Ascending aorta (tissue), 2 donors: ENCODE results near the gene BABAM2. TPM values are rescaled to one million over a fixed set of nuclear protein-coding genes. Genes with fewer than 3 reads are reported as not detected.

Experiments used
- DNase-seq, 2 donors: peaks; one replicate each; pipeline ENCODE4 v3.0.0-alpha.2; 2019; ENCODE audit warnings: low spot score in 2 of 2
- H3K27ac ChIP-seq, 2 donors: fragments of 200-600 bp; sonication (generic); one replicate each; pipeline ENCODE4 v1.5.1; 2016 to 2017; ENCODE audit warnings: mild to moderate bottlenecking in 1 of 2
- H3K27me3 ChIP-seq: fragments of 200-600 bp; sonication (generic); one replicate; pipeline ENCODE4 v1.5.1; 2017
- H3K36me3 ChIP-seq, 2 donors: fragments of 200-600 bp; sonication (generic); one replicate each; pipeline ENCODE4 v1.5.1; 2016
- H3K4me1 ChIP-seq, 2 donors: fragments of 200-600 bp; sonication (generic); one replicate each; pipeline ENCODE4 v1.5.1; 2016 to 2017; ENCODE audit warnings: mild to moderate bottlenecking in 1 of 2
- H3K4me3 ChIP-seq, 2 donors: fragments of 200-600 bp; sonication (generic); one replicate each; pipeline ENCODE4 v1.5.1; 2016 to 2017; ENCODE audit warnings: mild to moderate bottlenecking in 1 of 2
- H3K9me3 ChIP-seq, 2 donors: fragments of 200-600 bp; sonication (generic); one replicate each; pipeline ENCODE4 v1.5.1; 2016
- CTCF ChIP-seq, 3 experiments: fragments of 200-600 bp in 2 of 3; fragments of 450-650 bp in 1 of 3; sonication (generic) in 2 of 3; IDR thresholded peaks; one replicate each; pipeline ENCODE4 v1.5.1; 2016 to 2019; ENCODE audit warnings: antibody characterized with exemption in 3 of 3, mild to moderate bottlenecking in 1 of 3, moderate library complexity in 1 of 3
- intact Hi-C: fragments of 100-400 bp; cut with DNase I; formaldehyde crosslinking; loops from one replicate; pipeline ENCODE4 v1.15.1; 2023
- total RNA-seq: library from RNA; depleted of rRNA; stranded (reverse); fragments of >200 nt; gene quantifications from one replicate; pipeline ENCODE4 v1.1.0, GENCODE V29; 2016

The BABAM2 gene
- total RNA-seq, 1 donor from 2014 or later, result 19.6 TPM

DNA sequence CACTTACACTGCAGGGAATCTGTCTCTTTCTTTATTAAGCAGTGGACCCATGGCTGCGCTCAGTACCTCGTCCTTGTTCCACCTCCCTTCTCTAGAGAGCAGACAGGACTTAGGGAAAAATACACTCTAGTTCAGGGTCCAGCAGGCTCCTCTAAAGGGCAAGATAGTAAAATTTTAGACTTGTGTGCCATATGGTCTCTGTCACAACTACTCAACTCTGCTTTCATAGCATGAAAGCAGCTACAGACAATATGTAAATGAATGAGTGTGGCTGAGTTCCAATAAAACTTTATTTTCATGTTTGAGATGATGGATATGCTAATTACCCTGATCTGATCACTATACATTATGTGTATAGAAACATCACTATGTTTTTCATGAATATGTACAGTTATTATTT lies 163.1 kb downstream of the BABAM2 start:
- Histone ChIP-seq H3K4me1 (no peaks in the 10 kb centered on the region), H3K4me3 (no peak overlapping the region), H3K36me3 (no peaks in the 10 kb centered on the region), H3K27me3 (no peaks in the 10 kb centered on the region), H3K27ac (no peak overlapping the region), H3K9me3 (no peaks in the 10 kb centered on the region)
- DNase-seq, result no peak
- intact Hi-C loops, result no loop called here
- no peak for TF ChIP-seq CTCF (IDR thresholded peaks at IDR 0.05)

DNA sequence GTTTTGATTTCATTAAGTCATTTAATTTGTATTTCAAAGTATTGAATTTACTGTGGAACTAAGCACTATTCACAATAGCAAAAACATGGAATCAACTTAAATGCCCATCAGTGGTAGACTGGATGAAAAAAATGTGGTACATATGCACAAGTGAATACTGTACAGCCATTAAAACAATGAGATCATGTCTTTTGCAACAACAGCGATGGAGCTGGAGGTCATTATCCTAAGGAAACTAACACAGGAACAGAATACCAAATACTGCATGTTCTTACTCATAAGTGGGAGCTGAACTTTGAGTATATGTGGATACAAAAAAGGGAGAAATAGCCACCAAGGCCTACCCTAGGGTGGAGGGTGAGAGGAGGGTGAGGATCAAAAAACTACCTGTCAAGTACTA lies 164.4 kb downstream of the BABAM2 start:
- H3K36me3 ChIP-seq, result no peaks in the 10 kb centered on the region
- no peaks in the 10 kb centered on the region for H3K27me3 ChIP-seq
- no peaks in the 10 kb centered on the region for H3K4me1 ChIP-seq
- TF ChIP-seq CTCF (IDR thresholded peaks at IDR 0.05), result no peak
- DNase-seq, result no peak
- intact Hi-C loops, result no loop called here
- no peak overlapping the region for H3K27ac ChIP-seq
- no peaks in the 10 kb centered on the region for H3K9me3 ChIP-seq
- H3K4me3 ChIP-seq, result no peak overlapping the region

DNA sequence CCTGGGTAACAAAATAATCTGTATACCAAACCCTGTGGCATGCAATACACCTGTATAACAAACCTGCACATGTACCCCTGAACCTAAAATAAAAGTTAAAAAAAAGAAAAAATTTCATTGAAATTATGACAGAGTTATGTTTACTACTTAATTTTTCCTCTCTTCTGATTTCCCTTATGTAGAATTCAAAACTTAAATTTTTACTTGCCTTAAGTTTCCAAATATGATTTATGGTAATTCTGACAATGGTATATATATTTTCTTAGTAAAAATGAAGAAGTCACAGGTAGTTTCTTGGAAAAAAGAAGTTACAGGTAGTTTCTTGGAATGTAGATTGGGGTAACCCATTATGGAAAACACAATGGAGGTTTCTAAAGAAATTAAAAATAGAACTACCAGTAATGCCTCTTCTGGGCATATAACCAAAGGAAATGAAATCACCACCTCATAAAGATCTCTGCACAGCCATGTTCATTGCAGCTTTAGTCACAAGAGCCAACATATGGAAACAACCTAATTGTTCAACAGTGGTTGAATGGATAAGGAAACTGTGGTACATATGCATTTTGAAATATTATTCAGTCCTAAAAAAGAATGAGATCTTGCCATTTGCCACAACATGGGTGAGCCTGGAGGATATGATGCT lies 164.9 kb downstream of the BABAM2 start:
- TF ChIP-seq CTCF (IDR thresholded peaks at IDR 0.05), result no peak
- Histone ChIP-seq H3K4me1 (no peaks in the 10 kb centered on the region), H3K4me3 (no peak overlapping the region), H3K36me3 (no peaks in the 10 kb centered on the region), H3K9me3 (no peaks in the 10 kb centered on the region), H3K27ac (no peak overlapping the region), H3K27me3 (no peaks in the 10 kb centered on the region)
- DNase-seq, result no peak
- intact Hi-C loops, result no loop called here

- Histone ChIP-seq H3K4me3 (no peak overlapping the region), H3K9me3 (no peaks in the 10 kb centered on the region), H3K27me3 (no peaks in the 10 kb centered on the region), H3K36me3 (no peaks in the 10 kb centered on the region), H3K4me1 (no peaks in the 10 kb centered on the region), H3K27ac (no peak overlapping the region)
- intact Hi-C loops, result no loop called here
- DNase-seq, result no peak
- no peak for TF ChIP-seq CTCF (IDR thresholded peaks at IDR 0.05)
Measured at GRCh38 chr2:28058791-28059190, 168.3 kb downstream of the BABAM2 start.

- intact Hi-C loops, result no loop called here
- no peak for DNase-seq
- TF ChIP-seq CTCF (IDR thresholded peaks at IDR 0.05), result no peak
- H3K4me3 ChIP-seq, result no peak overlapping the region
- H3K9me3 ChIP-seq, result no peaks in the 10 kb centered on the region
- no peaks in the 10 kb centered on the region for H3K36me3 ChIP-seq
- no peaks in the 10 kb centered on the region for H3K27me3 ChIP-seq
- H3K4me1 ChIP-seq, result no peaks in the 10 kb centered on the region
- no peak overlapping the region for H3K27ac ChIP-seq
Measured at GRCh38 chr2:28062867-28063266, 172.3 kb downstream of the BABAM2 start.

GRCh38 chr2:28063492-28063962 lies 173.0 kb downstream of the BABAM2 start:
- intact Hi-C loops, result no loop called here
- no peaks in the 10 kb centered on the region for H3K4me1 ChIP-seq
- H3K36me3 ChIP-seq, result no peaks in the 10 kb centered on the region
- no peak for TF ChIP-seq CTCF (IDR thresholded peaks at IDR 0.05)
- H3K27ac ChIP-seq, result no peak overlapping the region
- DNase-seq, result no peak
- no peaks in the 10 kb centered on the region for H3K9me3 ChIP-seq
- H3K27me3 ChIP-seq, result no peaks in the 10 kb centered on the region
- no peak overlapping the region for H3K4me3 ChIP-seq
